Esophagus mucosa (tissue), 1 donor: ENCODE data around the gene FITM1. TPM values are rescaled to one million over a fixed set of nuclear protein-coding genes. Genes with fewer than 3 reads are reported as not detected.
A peak's percentile ranks its signal among the peaks of the same experiment; 100 is the strongest.

Experiments used
- ATAC-seq: fragments of 200-7000 bp; cut with Tn5 transposase; one replicate; pipeline ENCODE4 v1.9.1; 2020
- total RNA-seq: library from RNA; stranded (reverse); gene quantifications from one replicate; pipeline ENCODE4 v1.2.4, GENCODE V29; 2023
- donor health status: DM: yes; HTN: yes; CAD: no.

FITM1 gene
- 0.60 TPM for total RNA-seq

GRCh38 chr14:24130380-24130716, at the start of gene FITM1:
Gene FITM1, plus strand, starts transcription at chr14:24130659. Its CDS starts 905 bp downstream, at chr14:24131564.
- ATAC-seq: no peak

- peak; percentile 81 for ATAC-seq
Measured at GRCh38 chr14:24080888-24081738, 49.3 kb upstream of the FITM1 start.

- ATAC-seq: no peak
Measured at GRCh38 chr14:24081739-24082211, 48.7 kb upstream of the FITM1 start.

GRCh38 chr14:24082411-24083080, 47.9 kb upstream of the FITM1 start:
- no peak for ATAC-seq

- ATAC-seq: no peak
Measured at GRCh38 chr14:24083462-24083861, 47.0 kb upstream of the FITM1 start.

GRCh38 chr14:24084440-24084839, 46.0 kb upstream of the FITM1 start:
- ATAC-seq: no peak

GRCh38 chr14:24085215-24085614, 45.2 kb upstream of the FITM1 start:
- ATAC-seq: no peak

- no peak for ATAC-seq
Measured at GRCh38 chr14:24086193-24086955, 44.1 kb upstream of the FITM1 start.

- no peak for ATAC-seq
Measured at GRCh38 chr14:24087004-24087403, 43.5 kb upstream of the FITM1 start.

- ATAC-seq: no peak
Measured at GRCh38 chr14:24088095-24088494, 42.4 kb upstream of the FITM1 start.

GRCh38 chr14:24089890-24090289, 40.6 kb upstream of the FITM1 start:
- no peak for ATAC-seq

GRCh38 chr14:24092110-24092504, 38.4 kb upstream of the FITM1 start:
- no peak for ATAC-seq

- no peak for ATAC-seq
Measured at GRCh38 chr14:24092505-24093206, 37.8 kb upstream of the FITM1 start.

GRCh38 chr14:24093207-24093900, 37.1 kb upstream of the FITM1 start:
- ATAC-seq: peak; percentile 4

- ATAC-seq: peak; percentile 94
Measured at GRCh38 chr14:24093901-24094840, 36.3 kb upstream of the FITM1 start, which contains the start of gene PCK2. Gene PCK2, plus strand, starts transcription at chr14:24094311. Its CDS starts 95 bp downstream, at chr14:24094406.

GRCh38 chr14:24094841-24095270, 35.6 kb upstream of the FITM1 start:
- no peak for ATAC-seq

GRCh38 chr14:24095271-24096068, 35.0 kb upstream of the FITM1 start:
- ATAC-seq: no peak

- ATAC-seq: no peak
Measured at GRCh38 chr14:24096545-24097181, 33.8 kb upstream of the FITM1 start.
